Heart left ventricle (tissue), 16 donors: ENCODE measurements around the gene FOXO6. TPM values are rescaled to one million over a fixed set of nuclear protein-coding genes. Genes with fewer than 3 reads are reported as not detected.

Source experiments
- ATAC-seq, 4 donors: fragments of 200-7000 bp; cut with Tn5 transposase; one replicate each; pipeline ENCODE4 v1.9.1; 2020 to 2022; ENCODE audit warnings: moderate library complexity in 4 of 4, mild to moderate bottlenecking in 3 of 4, moderate number of reproducible peaks in 1 of 4
- DNase-seq, 5 donors: peaks; one replicate each; pipeline ENCODE4 v3.0.0-alpha.2; 2020
- H3K27ac ChIP-seq, 12 donors: fragments of 200-600 bp; sonication (generic) in 4 of 12; one replicate each; pipeline versions ENCODE4 v1.5.0 to v1.8.0; 2016 to 2022; ENCODE audit warnings: mild to moderate bottlenecking in 2 of 12
- H3K27me3 ChIP-seq, 9 donors: fragments of 200-600 bp; sonication (generic) in 2 of 9; one replicate each; pipeline versions ENCODE4 v1.5.1 to v1.8.0; 2016 to 2022; ENCODE audit warnings: mild to moderate bottlenecking in 3 of 9
- H3K36me3 ChIP-seq, 9 donors: fragments of 200-600 bp; sonication (generic) in 2 of 9; one replicate each; pipeline versions ENCODE4 v1.5.0 to v1.8.0; 2018 to 2022; ENCODE audit warnings: mild to moderate bottlenecking in 2 of 9
- H3K4me1 ChIP-seq, 12 donors: fragments of 200-600 bp; sonication (generic) in 4 of 12; one replicate each; pipeline versions ENCODE4 v1.5.0 to v1.8.0; 2016 to 2022; ENCODE audit warnings: mild to moderate bottlenecking in 3 of 12
- H3K4me3 ChIP-seq, 12 donors: fragments of 200-600 bp; sonication (generic) in 4 of 12; one replicate each; pipeline versions ENCODE4 v1.5.0 to v1.8.0; 2017 to 2022; ENCODE audit warnings: mild to moderate bottlenecking in 9 of 12, moderate library complexity in 4 of 12
- H3K9me3 ChIP-seq, 12 donors: fragments of 200-600 bp; sonication (generic) in 4 of 12; one replicate each; pipeline versions ENCODE4 v1.5.0 to v1.8.0; 2016 to 2022; ENCODE audit warnings: mild to moderate bottlenecking in 1 of 12
- CTCF ChIP-seq, 12 donors: fragments of 200-600 bp; sonication (generic) in 4 of 12; IDR thresholded peaks; one replicate each; pipeline versions ENCODE4 v1.5.0 to v1.8.0; 2018 to 2022; ENCODE audit warnings: antibody characterized with exemption in 12 of 12, mild to moderate bottlenecking in 5 of 12
- POLR2A ChIP-seq, 2 donors: fragments of 450-650 bp; IDR thresholded peaks; one replicate each; pipeline ENCODE4 v1.6.1; 2017; ENCODE audit warnings: antibody characterized with exemption in 2 of 2, mild to moderate bottlenecking in 2 of 2, moderate library complexity in 2 of 2
- WGBS, 4 donors: extraction: QIAGEN DNeasy Blood & Tissue Kit in 2 of 4; methylation state at CpG; one replicate each; pipeline versions ENCODE4 v1.1.5 to v1.1.7; 2013 to 2018; 5-methylcytosine and 5-hydroxymethylcytosine counted together
- intact Hi-C, 10 donors: fragments of 100-400 bp; cut with DNase I; formaldehyde crosslinking; loops; one replicate each; pipeline versions ENCODE4 v1.11.1 to v1.14.2; 2022
- polyA plus RNA-seq, 2 donors: library from polyadenylated mRNA; stranded (reverse); fragments of 200-250 nt; gene quantifications; one replicate each; pipeline ENCODE4 v1.2.3, GENCODE V29; 2013
- total RNA-seq, 9 donors: library from RNA; depleted of rRNA in 2 of 9; stranded (reverse); fragments of >200 nt in 2 of 9; fragmentation: NEBNext Ultra II Directional in 3 of 9; extraction: Animal tissue kit (Norgen Biotek cat#: 25700) in 3 of 9; gene quantifications; one replicate each; pipeline versions ENCODE4 v1.1.0 to v1.2.4, GENCODE V29; 2016 to 2023
- donor health status: ischemic (EF 13 %, LVEDD 7.1; RV severe dilation, severe dysfunction).
- donor health status: healthy with polysubstance abuse.
- donor health status: DM: no; HTN: yes; CAD: no.
- donor health status: DM: no; HTN: no; CAD: no.
- donor health status: ischemic (EF 25% LVEDD 6.9; RV normal size, moderate dysfunction).
- donor health status: ischemic (EF 25% LVEDD 5.7; RV mildly dilated, moderate dysfunction).
- donor health status: healthy.
- donor health status: DM: yes; HTN: yes; CAD: no.
- donor health status: ischemic (EF 35%, LVEDD 5.7; RV mildly dilated, moderate dysfunction).
- donor health status: nonischemic (EF 11% LVEDD 7.7; RV severe dilation, severe dysfunction).
- donor health status: DM: yes; HTN: yes; CAD: no.
- donor health status: PGD.
- donor health status: ischemic (EF 29% LVEDD 5.4; RV normal size, mild dysfunction).
- donor health status: nonischemic (EF 23%, LVEDD 6.1; RV moderate dilation, normal function).

FOXO6 gene
- total and polyA plus RNA-seq, 11 donors = 0.69 to 4.8 (median 1.4) TPM

- peak overlapping the region in 1 of 12 donors; percentile 57 for H3K27ac ChIP-seq
- no peak overlapping the region for H3K4me3 ChIP-seq
- DNase-seq (peak in 2 of 5 donors; percentile 5 to 9), ATAC-seq (peak in 3 of 4 donors; percentile 22 to 47 (median 33))
- no peaks in the 10 kb centered on the region for H3K27me3 ChIP-seq
- peaks cover 0 to 11% (median 0%) of the 10 kb centered on the region in 12 donors for H3K4me1 ChIP-seq
- WGBS, 4 donors = 54 to 75% (median 63%) methylated on average over 5 of the region's 5 CpGs
- intact Hi-C loops = no loop called here
- H3K36me3 ChIP-seq = no peaks in the 10 kb centered on the region
- peaks cover 0 to 17% (median 7%) of the 10 kb centered on the region in 12 donors for H3K9me3 ChIP-seq
- TF ChIP-seq CTCF (IDR thresholded peaks at IDR 0.05) (no peak), POLR2A (IDR thresholded peaks at IDR 0.05) (no peak)
Measured at GRCh38 chr1:41342774-41343355, 18.4 kb upstream of the FOXO6 start.

- no peaks in the 10 kb centered on the region for H3K27me3 ChIP-seq
- H3K9me3 ChIP-seq = peaks cover 0 to 7% (median 1%) of the 10 kb centered on the region in 12 donors
- no peak for ATAC-seq
- H3K4me3 ChIP-seq = no peak overlapping the region
- H3K36me3 ChIP-seq = no peaks in the 10 kb centered on the region
- no peak overlapping the region for H3K27ac ChIP-seq
- peaks cover 0 to 11% (median 0%) of the 10 kb centered on the region in 12 donors for H3K4me1 ChIP-seq
- TF ChIP-seq POLR2A (IDR thresholded peaks at IDR 0.05) (no peak), CTCF (IDR thresholded peaks at IDR 0.05) (no peak)
- peak in 2 of 5 donors; percentile 5 to 20 for DNase-seq
- intact Hi-C loops = no loop called here
- 81 to 86% (median 86%) methylated on average over 17 of the region's 17 CpGs for WGBS, 4 donors
Measured at GRCh38 chr1:41343790-41344699, 17.2 kb upstream of the FOXO6 start.

GRCh38 chr1:41344708-41345159 lies 16.5 kb upstream of the FOXO6 start:
- WGBS, 4 donors = 80 to 89% (median 85%) methylated on average over 5 of the region's 5 CpGs
- no peak for ATAC-seq
- Histone ChIP-seq H3K4me3 (no peak overlapping the region), H3K27ac (no peak overlapping the region), H3K4me1 (peaks cover 0 to 11% (median 0%) of the 10 kb centered on the region in 12 donors), H3K36me3 (no peaks in the 10 kb centered on the region), H3K9me3 (peaks cover 0 to under 1% (median 0%) of the 10 kb centered on the region in 12 donors), H3K27me3 (no peaks in the 10 kb centered on the region)
- TF ChIP-seq CTCF (IDR thresholded peaks at IDR 0.05) (no peak), POLR2A (IDR thresholded peaks at IDR 0.05) (no peak)
- intact Hi-C loops = no loop called here
- DNase-seq = no peak
